ENCODE measurements around the gene S100Z.

- no peak for TF ChIP-seq EP300 (IDR thresholded peaks at IDR 0.05)
- TF ChIP-seq CTCF (IDR thresholded peaks at IDR 0.05) = no peak
Observed at GRCh38 chr5:76941000-76941399, 91.2 kb downstream of the S100Z start.
